Trophoblast cell (in vitro differentiated cells and primary cell): ENCODE measurements around the gene GYG1.
A peak's percentile ranks its signal among the peaks of the same experiment; 100 is the strongest.
"Not testable (repeated sequence)": the region's sequence is repeated elsewhere in the genome, so short reads cannot be mapped to it uniquely, and the experiment has no call there.

Experiments used
- DNase-seq, 2 donors: peaks; one replicate each; pipeline ENCODE4 v3.0.0-alpha.2; 2016
- H2AFZ ChIP-seq: 2 replicates; pipeline ENCODE4 v1.6.1; 2013; ENCODE audit warnings: low read length, moderate library complexity, mild to moderate bottlenecking; ENCODE audit not compliant: insufficient read depth, poor library complexity
- H2AK5ac ChIP-seq: 2 replicates; pipeline ENCODE4 v1.6.1; 2013; ENCODE audit warnings: mild to moderate bottlenecking, low read length
- H2BK120ac ChIP-seq: 2 replicates; pipeline ENCODE4 v1.6.1; 2013; ENCODE audit warnings: low read length, mild to moderate bottlenecking, moderate library complexity; ENCODE audit not compliant: insufficient read depth, poor library complexity
- H2BK12ac ChIP-seq: 2 replicates; pipeline ENCODE4 v1.6.1; 2013; ENCODE audit warnings: mild to moderate bottlenecking, low read length, moderate library complexity
- H2BK5ac ChIP-seq: 2 replicates; pipeline ENCODE4 v1.6.1; 2013; ENCODE audit warnings: low read length, low read depth, moderate library complexity, mild to moderate bottlenecking; ENCODE audit not compliant: poor library complexity
- H3K14ac ChIP-seq: 2 replicates; pipeline ENCODE4 v1.6.1; 2013; ENCODE audit warnings: mild to moderate bottlenecking, low read length
- H3K18ac ChIP-seq: 2 replicates; pipeline ENCODE4 v1.6.1; 2013; ENCODE audit warnings: mild to moderate bottlenecking, low read length
- H3K23ac ChIP-seq: 2 replicates; pipeline ENCODE4 v1.6.1; 2013; ENCODE audit warnings: low read length
- H3K27ac ChIP-seq: 2 replicates; pipeline ENCODE4 v1.5.1; 2013; ENCODE audit warnings: low read depth, mild to moderate bottlenecking, inconsistent platforms, low read length, moderate library complexity
- H3K27me3 ChIP-seq: 2 replicates; pipeline ENCODE4 v1.6.1; 2013; ENCODE audit warnings: inconsistent platforms, mild to moderate bottlenecking, low read length, moderate library complexity; ENCODE audit not compliant: insufficient read depth
- H3K36me3 ChIP-seq, 2 experiments: 1 replicate in 1 of 2; 2 replicates in 1 of 2; pipeline ENCODE4 v1.6.1; 2013; ENCODE audit warnings: low read length in 2 of 2, mild to moderate bottlenecking in 2 of 2, moderate library complexity in 1 of 2; ENCODE audit not compliant: insufficient read depth in 2 of 2, control insufficient read depth in 1 of 2
- H3K4ac ChIP-seq: 2 replicates; pipeline ENCODE4 v1.6.1; 2013; ENCODE audit warnings: low read depth, mild to moderate bottlenecking, low read length, moderate library complexity
- H3K4me1 ChIP-seq, 2 experiments: 1 replicate in 1 of 2; 2 replicates in 1 of 2; pipeline ENCODE4 v1.6.1; 2013; ENCODE audit warnings: low read length in 2 of 2, mild to moderate bottlenecking in 2 of 2, moderate library complexity in 1 of 2; ENCODE audit not compliant: insufficient read depth in 2 of 2, control insufficient read depth in 1 of 2
- H3K4me2 ChIP-seq: 2 replicates; pipeline ENCODE4 v1.6.1; 2013; ENCODE audit warnings: inconsistent platforms, mild to moderate bottlenecking, low read length, moderate library complexity
- H3K4me3 ChIP-seq: 2 replicates; pipeline ENCODE4 v1.5.1; 2013; ENCODE audit warnings: mild to moderate bottlenecking, low read depth, low read length, inconsistent platforms
- H3K79me1 ChIP-seq: one replicate; pipeline ENCODE4 v1.6.1; 2013; ENCODE audit warnings: low read length
- H3K79me2 ChIP-seq: 2 replicates; pipeline ENCODE4 v1.6.1; 2013; ENCODE audit warnings: low read length, mild to moderate bottlenecking; ENCODE audit not compliant: control insufficient read depth, insufficient read depth, poor library complexity
- H3K9ac ChIP-seq: 2 replicates; pipeline ENCODE4 v1.6.1; 2013; ENCODE audit warnings: mild to moderate bottlenecking, low read length
- H3K9me3 ChIP-seq: 2 replicates; pipeline ENCODE4 v1.6.1; 2013; ENCODE audit warnings: low read depth, mild to moderate bottlenecking, control low read depth, inconsistent platforms, low read length; ENCODE audit not compliant: insufficient read depth
- H4K12ac ChIP-seq: 2 replicates; pipeline ENCODE4 v1.6.1; 2013; ENCODE audit warnings: low read depth, mild to moderate bottlenecking, low read length, moderate library complexity
- H4K8ac ChIP-seq: 2 replicates; pipeline ENCODE4 v1.6.1; 2013; ENCODE audit warnings: low read depth, mild to moderate bottlenecking, low read length, moderate library complexity
- H4K91ac ChIP-seq: one replicate; pipeline ENCODE4 v1.6.1; 2013; ENCODE audit warnings: low read depth, mild to moderate bottlenecking, low read length, moderate library complexity
- WGBS: extraction: QIAGEN DNeasy Blood & Tissue Kit; methylation state at CpG from one replicate; pipeline ENCODE4 v1.1.7; 2013; ENCODE audit warnings: missing lambda C conversion rate; ENCODE audit not compliant: insufficient read length, insufficient coverage; ENCODE audit errors: extremely low coverage; 5-methylcytosine and 5-hydroxymethylcytosine counted together

GYG1 gene

DNA sequence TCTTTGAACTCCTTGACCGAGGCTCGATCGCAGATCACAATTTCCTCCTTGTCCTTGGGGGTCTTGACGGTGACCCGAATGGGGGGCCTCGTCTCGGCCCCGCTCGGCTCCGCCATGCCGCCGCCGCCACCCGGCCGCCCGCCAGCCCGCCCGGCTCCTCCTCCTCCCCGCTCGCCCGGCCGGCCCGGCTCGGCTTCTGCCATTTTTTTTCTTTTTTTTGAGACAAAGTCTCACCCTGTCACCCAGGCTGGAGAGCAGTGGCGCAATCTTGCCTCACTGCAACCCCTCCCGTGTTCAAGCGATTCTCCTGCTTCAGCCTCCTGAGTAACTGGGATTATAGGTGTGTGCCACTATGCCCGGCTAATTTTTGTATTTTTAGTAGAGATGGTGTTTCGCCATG is 3.8 kb upstream of the GYG1 start:
- not testable (repeated sequence) for H3K79me2 ChIP-seq, H3K36me3 ChIP-seq, H2AK5ac ChIP-seq, H3K23ac ChIP-seq, H2BK120ac ChIP-seq, H3K4ac ChIP-seq, H3K18ac ChIP-seq, H3K9ac ChIP-seq, H3K4me3 ChIP-seq, H4K8ac ChIP-seq, H3K4me2 ChIP-seq, H2AFZ ChIP-seq, H3K4me1 ChIP-seq, H3K9me3 ChIP-seq, H2BK5ac ChIP-seq, H3K27me3 ChIP-seq, H3K27ac ChIP-seq, H3K14ac ChIP-seq, H4K91ac ChIP-seq, H4K12ac ChIP-seq, H2BK12ac ChIP-seq, H3K79me1 ChIP-seq
- WGBS: no CpG with 5 or more reads among the region's 29 CpGs
- peak; percentile 28 to 53 for DNase-seq

DNA sequence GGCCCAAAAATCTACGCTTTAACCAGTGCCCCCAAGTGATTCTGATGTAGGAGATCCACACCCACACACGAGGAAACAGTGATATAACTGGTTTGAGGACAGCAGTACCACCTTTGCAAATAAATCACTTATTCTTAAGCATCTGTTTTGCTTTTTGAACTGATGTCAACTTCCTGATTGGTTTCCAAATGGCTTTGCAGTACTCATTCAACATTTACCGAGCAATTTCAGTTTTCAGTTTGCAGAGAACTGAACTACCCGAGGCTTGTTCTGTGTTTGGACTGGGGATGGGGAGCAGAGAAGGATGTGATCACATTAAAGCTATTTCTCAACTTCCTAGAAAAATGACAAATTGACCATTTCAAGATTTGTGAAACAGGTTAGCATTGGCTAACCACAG is 1.1 kb upstream of the GYG1 start:
- H3K27ac ChIP-seq: no peak overlapping the region
- H2BK12ac ChIP-seq: no peak overlapping the region
- H3K36me3 ChIP-seq: no peaks in the 10 kb centered on the region
- no peak overlapping the region for H2BK120ac ChIP-seq
- peaks cover 5% of the 10 kb centered on the region for H3K79me1 ChIP-seq
- no peak overlapping the region for H3K4me3 ChIP-seq
- no peak overlapping the region for H3K23ac ChIP-seq
- H2AFZ ChIP-seq: no peak overlapping the region
- no peak overlapping the region for H3K4ac ChIP-seq
- H4K8ac ChIP-seq: no peak overlapping the region
- WGBS: no CpG with 5 or more reads among the region's 4 CpGs
- H3K14ac ChIP-seq: no peak overlapping the region
- no peak overlapping the region for H3K18ac ChIP-seq
- H3K79me2 ChIP-seq: no peaks in the 10 kb centered on the region
- no peak overlapping the region for H2BK5ac ChIP-seq
- H3K4me1 ChIP-seq: peaks cover 4 to 5% of the 10 kb centered on the region in 2 experiments
- no peak overlapping the region for H4K91ac ChIP-seq
- no peaks in the 10 kb centered on the region for H3K9me3 ChIP-seq
- H4K12ac ChIP-seq: no peak overlapping the region
- H3K4me2 ChIP-seq: no peak overlapping the region
- no peak overlapping the region for H3K9ac ChIP-seq
- H2AK5ac ChIP-seq: no peak overlapping the region
- no peaks in the 10 kb centered on the region for H3K27me3 ChIP-seq
- no peak for DNase-seq

DNA sequence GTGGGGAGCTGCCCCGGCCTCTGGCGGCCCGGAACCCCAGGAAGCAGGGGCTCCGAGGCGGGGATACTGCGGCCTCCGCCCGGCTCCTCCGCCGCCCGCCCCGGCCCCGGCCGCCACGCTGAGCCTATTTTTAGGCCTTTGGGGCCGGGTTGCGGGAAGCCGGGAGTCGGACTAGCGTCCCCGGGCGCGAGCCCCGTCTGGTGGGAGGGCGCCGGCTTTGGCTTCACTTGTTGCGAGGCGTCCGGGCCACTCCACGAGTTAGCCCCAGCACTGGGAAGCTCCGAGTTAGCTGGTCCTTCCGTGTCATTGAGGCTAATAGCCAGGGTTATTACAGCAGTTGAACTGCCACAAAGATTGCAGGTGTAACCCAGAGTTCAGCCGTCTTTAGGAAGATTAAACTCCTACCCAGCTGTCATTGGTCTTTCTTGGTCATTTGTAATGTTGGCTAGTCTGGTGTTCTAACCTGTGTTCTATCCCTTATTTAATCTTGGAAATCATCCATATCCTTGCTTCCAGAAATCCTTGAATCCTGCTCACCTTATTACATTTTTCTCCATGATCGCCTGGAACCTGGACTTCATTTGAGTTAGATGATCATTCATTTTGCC is 791 bp downstream of the GYG1 start:
- Histone ChIP-seq H2AFZ (peak overlapping the region; percentile 52), H3K4me2 (peak overlapping the region; percentile 93), H3K79me1 (peaks cover 5% of the 10 kb centered on the region), H4K91ac (peak overlapping the region; percentile 36), H3K27me3 (no peaks in the 10 kb centered on the region), H3K4ac (peak overlapping the region; percentile 33), H3K23ac (no peak overlapping the region), H2AK5ac (no peak overlapping the region), H3K27ac (peak overlapping the region; percentile 59), H3K18ac (peak overlapping the region; percentile 76), H4K8ac (peak overlapping the region; percentile 66), H2BK5ac (no peak overlapping the region), H2BK120ac (no peak overlapping the region), H3K36me3 (no peaks in the 10 kb centered on the region), H4K12ac (peak overlapping the region; percentile 6), H3K4me3 (peak overlapping the region; percentile 89), H3K14ac (peak overlapping the region; percentile 32), H3K9ac (peak overlapping the region; percentile 87), H3K9me3 (no peaks in the 10 kb centered on the region), H3K79me2 (no peaks in the 10 kb centered on the region), H2BK12ac (no peak overlapping the region), H3K4me1 (peaks cover 4 to 5% of the 10 kb centered on the region in 2 experiments)
- DNase-seq: peak; percentile 4 to 31
- no CpG with 5 or more reads among the region's 34 CpGs for WGBS

DNA sequence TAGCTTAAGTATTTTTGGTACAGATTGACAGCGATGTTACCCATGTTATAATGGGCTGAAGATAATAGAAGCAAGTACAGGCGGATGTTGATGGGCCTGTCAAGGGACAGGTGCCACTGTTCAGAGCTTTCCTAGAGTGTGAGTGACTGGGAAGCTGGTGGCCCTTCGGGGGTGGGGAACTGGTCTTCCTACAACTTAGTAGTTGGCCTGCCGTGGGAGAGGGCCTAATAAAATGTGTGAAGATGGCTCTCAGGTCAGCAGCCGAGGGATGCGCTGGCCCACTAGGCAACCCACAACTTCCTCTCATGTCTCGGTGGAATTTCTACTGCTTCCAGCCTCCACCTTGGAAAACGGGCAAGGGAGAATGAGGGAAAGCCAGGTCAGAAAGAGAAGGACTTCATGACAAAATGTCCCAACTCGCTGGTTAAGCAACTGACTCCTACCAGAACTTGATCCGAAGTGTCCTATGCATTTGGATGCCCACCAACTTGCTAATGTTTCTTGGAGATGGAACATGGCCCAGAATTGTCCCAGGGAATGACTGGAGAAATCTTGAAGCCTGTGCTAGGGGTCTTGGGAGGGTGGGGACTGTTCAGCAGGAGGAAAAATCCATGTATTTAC is 1.4 kb downstream of the GYG1 start:
- no CpG with 5 or more reads among the region's 10 CpGs for WGBS
- Histone ChIP-seq H3K79me1 (peaks cover 5% of the 10 kb centered on the region), H3K9me3 (no peaks in the 10 kb centered on the region), H2BK120ac (no peak overlapping the region), H3K27me3 (no peaks in the 10 kb centered on the region), H3K14ac (no peak overlapping the region), H3K9ac (no peak overlapping the region), H3K4me2 (peak overlapping the region; percentile 93), H3K79me2 (no peaks in the 10 kb centered on the region), H3K23ac (no peak overlapping the region), H3K27ac (no peak overlapping the region), H2BK5ac (no peak overlapping the region), H3K4ac (no peak overlapping the region), H3K18ac (no peak overlapping the region), H2AFZ (no peak overlapping the region), H2AK5ac (no peak overlapping the region), H2BK12ac (no peak overlapping the region), H3K36me3 (no peaks in the 10 kb centered on the region), H3K4me3 (no peak overlapping the region), H4K91ac (no peak overlapping the region), H3K4me1 (peaks cover 4 to 5% of the 10 kb centered on the region in 2 experiments), H4K12ac (no peak overlapping the region), H4K8ac (no peak overlapping the region)
- DNase-seq: no peak
